Chondrocyte (in vitro differentiated cells): ENCODE data around the gene KLK13. TPM values are rescaled to one million over a fixed set of nuclear protein-coding genes. Genes with fewer than 3 reads are reported as not detected.

Experiments
- DNase-seq: peaks from one replicate; pipeline ENCODE4 v3.0.0; 2021; ENCODE audit warnings: mixed read lengths, low spot score
- H3K27ac Mint-ChIP-seq: one replicate; pipeline ENCODE4 v1.8.0; 2021; ENCODE audit warnings: mild to moderate bottlenecking, moderate library complexity, mixed read lengths; ENCODE audit not compliant: unreplicated experiment
- H3K27me3 Mint-ChIP-seq: 2 replicates; pipeline ENCODE4 v1.8.0; 2021; ENCODE audit warnings: low read depth, mixed read lengths
- H3K36me3 Mint-ChIP-seq: 2 replicates; pipeline ENCODE4 v1.8.0; 2021; ENCODE audit warnings: low read depth, mixed read lengths
- H3K4me1 Mint-ChIP-seq: 2 replicates; pipeline ENCODE4 v1.8.0; 2021; ENCODE audit warnings: low read depth, mild to moderate bottlenecking, mixed read lengths
- H3K4me3 Mint-ChIP-seq: one replicate; pipeline ENCODE4 v1.8.0; 2021; ENCODE audit warnings: mild to moderate bottlenecking, moderate library complexity, mixed read lengths; ENCODE audit not compliant: unreplicated experiment
- H3K9me3 Mint-ChIP-seq: 2 replicates; pipeline ENCODE4 v1.8.0; 2021; ENCODE audit warnings: low read depth, mixed read lengths
- CTCF ChIP-seq: fragments of 200-600 bp; sonication (generic); IDR thresholded peaks from 2 replicates; pipeline ENCODE4 v1.5.0; 2021; ENCODE audit warnings: antibody characterized with exemption, mild to moderate bottlenecking, moderate library complexity
- total RNA-seq: library from RNA; stranded (reverse); gene quantifications from 3 replicates; pipeline ENCODE4 v1.2.1, GENCODE V29; 2021

Gene KLK13
- total RNA-seq, 1 donor from 2014 or later: not detected

GRCh38 chr19:51079481-51080110 is 14.7 kb upstream of the KLK13 start:
- Mint-ChIP-seq H3K4me3 (no peak overlapping the region), H3K36me3 (no peaks in the 10 kb centered on the region), H3K27ac (no peak overlapping the region), H3K9me3 (no peaks in the 10 kb centered on the region), H3K4me1 (no peaks in the 10 kb centered on the region), H3K27me3 (peaks cover 15% of the 10 kb centered on the region)
- DNase-seq: no peak
- TF ChIP-seq CTCF: no peak

- no peak for DNase-seq
- Mint-ChIP-seq H3K36me3 (peaks cover 3% of the 10 kb centered on the region), H3K27ac (no peak overlapping the region), H3K4me1 (no peaks in the 10 kb centered on the region), H3K4me3 (no peak overlapping the region), H3K27me3 (peaks cover 10% of the 10 kb centered on the region), H3K9me3 (peaks cover 7% of the 10 kb centered on the region)
- TF ChIP-seq CTCF: no peak
Observed at GRCh38 chr19:51078731-51079130, 13.8 kb upstream of the KLK13 start.

- Mint-ChIP-seq H3K4me1 (no peaks in the 10 kb centered on the region), H3K36me3 (peaks cover 3% of the 10 kb centered on the region), H3K27ac (no peak overlapping the region), H3K9me3 (peaks cover 13% of the 10 kb centered on the region), H3K27me3 (peaks cover 4% of the 10 kb centered on the region), H3K4me3 (no peak overlapping the region)
- DNase-seq: no peak
- TF ChIP-seq CTCF: no peak
Observed at GRCh38 chr19:51078104-51078503, 13.2 kb upstream of the KLK13 start.

- peaks cover 2% of the 10 kb centered on the region for H3K27me3 Mint-ChIP-seq
- no peak for DNase-seq
- H3K9me3 Mint-ChIP-seq: peaks cover 16% of the 10 kb centered on the region
- no peak overlapping the region for H3K27ac Mint-ChIP-seq
- TF ChIP-seq CTCF: no peak
- H3K4me1 Mint-ChIP-seq: no peaks in the 10 kb centered on the region
- no peak overlapping the region for H3K4me3 Mint-ChIP-seq
- peaks cover 3% of the 10 kb centered on the region for H3K36me3 Mint-ChIP-seq
Observed at GRCh38 chr19:51076631-51077213, 11.8 kb upstream of the KLK13 start.

- DNase-seq: no peak
- Mint-ChIP-seq H3K9me3 (peaks cover 16% of the 10 kb centered on the region), H3K27me3 (peaks cover 2% of the 10 kb centered on the region), H3K4me3 (no peak overlapping the region), H3K27ac (no peak overlapping the region), H3K36me3 (peaks cover 3% of the 10 kb centered on the region), H3K4me1 (no peaks in the 10 kb centered on the region)
- no peak for TF ChIP-seq CTCF
Observed at GRCh38 chr19:51075998-51076397, 11.1 kb upstream of the KLK13 start.
